GM12873 (cell line): ENCODE results near the gene RNF144B.

Experiments
- CTCF ChIP-seq: IDR thresholded peaks from 2 replicates; pipeline ENCODE4 v1.5.1; 2012; ENCODE audit warnings: low read depth, mild to moderate bottlenecking, moderate library complexity, low read length, control low read depth; ENCODE audit not compliant: insufficient read depth; ENCODE audit errors: missing control alignments

RNF144B gene

GRCh38 chr6:18349386-18349785, 37.8 kb upstream of the RNF144B start:
- TF ChIP-seq CTCF, result no peak

GRCh38 chr6:18350271-18350670, 36.9 kb upstream of the RNF144B start:
- no peak for TF ChIP-seq CTCF

- TF ChIP-seq CTCF, result no peak
These were observed 36.4 kb upstream of the RNF144B start for GRCh38 chr6:18350712-18351111.

GRCh38 chr6:18352001-18352400, 35.1 kb upstream of the RNF144B start:
- no peak for TF ChIP-seq CTCF

GRCh38 chr6:18352842-18353241, 34.3 kb upstream of the RNF144B start:
- no peak for TF ChIP-seq CTCF

GRCh38 chr6:18353251-18353650, 33.9 kb upstream of the RNF144B start:
- no peak for TF ChIP-seq CTCF

- no peak for TF ChIP-seq CTCF
These were observed 27.8 kb upstream of the RNF144B start for GRCh38 chr6:18359237-18359885.
